Mucosa of rectum (tissue), 2 donors: Measurements from ENCODE around the gene SPAG4.

Source experiments
- H3K27ac ChIP-seq, 2 donors: one replicate each; pipeline ENCODE4 v1.7.0; 2013; ENCODE audit warnings: inconsistent platforms in 2 of 2, low read depth in 2 of 2, low read length in 2 of 2
- H3K27me3 ChIP-seq, 2 donors: one replicate each; pipeline ENCODE4 v1.7.0; 2013; ENCODE audit warnings: low read length in 2 of 2; ENCODE audit not compliant: control insufficient read depth in 2 of 2, insufficient read depth in 2 of 2
- H3K36me3 ChIP-seq, 2 donors: one replicate each; pipeline ENCODE4 v1.7.0; 2013; ENCODE audit warnings: low read length in 2 of 2; ENCODE audit not compliant: control insufficient read depth in 2 of 2, insufficient read depth in 2 of 2
- H3K4me1 ChIP-seq, 2 donors: one replicate each; pipeline ENCODE4 v1.7.0; 2013; ENCODE audit warnings: low read length in 2 of 2, mild to moderate bottlenecking in 1 of 2; ENCODE audit not compliant: control insufficient read depth in 2 of 2, insufficient read depth in 2 of 2
- H3K4me3 ChIP-seq, 2 donors: one replicate each; pipeline ENCODE4 v1.7.0; 2013; ENCODE audit warnings: low read length in 2 of 2
- H3K9ac ChIP-seq, 2 donors: one replicate each; pipeline ENCODE4 v1.7.0; 2013; ENCODE audit warnings: low read length in 2 of 2, low read depth in 1 of 2, mild to moderate bottlenecking in 1 of 2
- H3K9me3 ChIP-seq, 2 donors: one replicate each; pipeline ENCODE4 v1.7.0; 2013; ENCODE audit warnings: low read length in 2 of 2; ENCODE audit not compliant: control insufficient read depth in 2 of 2
- donor health status: healthy.
- donor health status: Normal muscosa, but diverticular disease.

The SPAG4 gene

GRCh38 chr20:35653893-35654292, 38.3 kb downstream of the SPAG4 start:
- H3K27me3 ChIP-seq, result no peaks in the 10 kb centered on the region
- peaks cover 26 to 33% of the 10 kb centered on the region in 2 donors for H3K36me3 ChIP-seq
- H3K9me3 ChIP-seq, result no peaks in the 10 kb centered on the region

DNA sequence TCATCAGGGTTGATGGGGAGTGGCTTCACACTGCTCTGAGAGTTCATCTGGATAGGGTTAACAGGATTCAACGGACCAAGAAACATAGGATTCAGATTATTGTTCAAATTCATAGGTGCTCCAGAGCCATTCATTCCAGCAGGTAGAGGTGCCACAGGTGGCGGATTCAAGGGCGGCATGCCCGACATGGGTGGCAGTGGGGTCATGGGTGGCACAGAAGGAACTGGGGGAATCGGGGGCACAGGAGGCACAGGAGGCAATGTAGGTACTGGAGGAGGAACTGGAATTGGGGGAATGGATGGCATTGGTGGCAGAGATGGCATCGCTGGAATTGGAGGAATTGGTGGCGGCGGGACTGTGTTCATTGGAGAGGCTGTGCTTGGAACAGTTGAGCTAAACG, 38.8 kb downstream of the SPAG4 start:
- H3K4me1 ChIP-seq, result peaks cover 0 to 2% of the 10 kb centered on the region in 2 donors
- no peaks in the 10 kb centered on the region for H3K27me3 ChIP-seq
- peaks cover 26 to 31% of the 10 kb centered on the region in 2 donors for H3K36me3 ChIP-seq
- no peaks in the 10 kb centered on the region for H3K9me3 ChIP-seq
- H3K9ac ChIP-seq, result no peak overlapping the region
- no peak overlapping the region for H3K4me3 ChIP-seq
- H3K27ac ChIP-seq, result no peak overlapping the region

More at GRCh38 chr20:35653893-35654292, 38.3 kb downstream of the SPAG4 start:
- Histone ChIP-seq H3K4me3 (no peak overlapping the region), H3K27ac (no peak overlapping the region), H3K9ac (no peak overlapping the region), H3K4me1 (peaks cover 0 to 2% of the 10 kb centered on the region in 2 donors)

GRCh38 chr20:35657271-35657670, 41.6 kb downstream of the SPAG4 start:
- no peaks in the 10 kb centered on the region for H3K9me3 ChIP-seq
- H3K4me1 ChIP-seq, result peaks cover 9% of the 10 kb centered on the region in 2 donors
- H3K27me3 ChIP-seq, result no peaks in the 10 kb centered on the region
- H3K27ac ChIP-seq, result no peak overlapping the region
- no peak overlapping the region for H3K4me3 ChIP-seq
- H3K36me3 ChIP-seq, result peaks cover 26 to 29% of the 10 kb centered on the region in 2 donors
- H3K9ac ChIP-seq, result no peak overlapping the region

- Histone ChIP-seq H3K36me3 (peaks cover under 1% of the 10 kb centered on the region in 2 donors), H3K27ac (no peak overlapping the region), H3K4me1 (peaks cover 19 to 26% of the 10 kb centered on the region in 2 donors), H3K9me3 (no peaks in the 10 kb centered on the region), H3K9ac (no peak overlapping the region), H3K4me3 (no peak overlapping the region), H3K27me3 (no peaks in the 10 kb centered on the region)
Observed at GRCh38 chr20:35660122-35660937, 44.7 kb downstream of the SPAG4 start.

- Histone ChIP-seq H3K36me3 (no peaks in the 10 kb centered on the region), H3K9ac (no peak overlapping the region), H3K4me1 (peaks cover 19 to 26% of the 10 kb centered on the region in 2 donors), H3K4me3 (no peak overlapping the region), H3K27ac (no peak overlapping the region), H3K27me3 (no peaks in the 10 kb centered on the region), H3K9me3 (no peaks in the 10 kb centered on the region)
Observed at GRCh38 chr20:35661053-35661452, 45.4 kb downstream of the SPAG4 start.

- no peak overlapping the region for H3K27ac ChIP-seq
- H3K4me1 ChIP-seq, result peaks cover 17 to 26% of the 10 kb centered on the region in 2 donors
Observed at GRCh38 chr20:35661908-35662307, 46.3 kb downstream of the SPAG4 start.

GRCh38 chr20:35662551-35662950, 46.9 kb downstream of the SPAG4 start:
- no peaks in the 10 kb centered on the region for H3K27me3 ChIP-seq
- no peaks in the 10 kb centered on the region for H3K9me3 ChIP-seq
- H3K36me3 ChIP-seq, result no peaks in the 10 kb centered on the region
- H3K9ac ChIP-seq, result peak overlapping the region in 1 of 2 donors; percentile 35
- peaks cover 17 to 26% of the 10 kb centered on the region in 2 donors for H3K4me1 ChIP-seq
- H3K4me3 ChIP-seq, result peak overlapping the region in 1 of 2 donors; percentile 98
- no peak overlapping the region for H3K27ac ChIP-seq

More at GRCh38 chr20:35661908-35662307, 46.3 kb downstream of the SPAG4 start:
- Histone ChIP-seq H3K27me3 (no peaks in the 10 kb centered on the region), H3K4me3 (no peak overlapping the region), H3K9ac (no peak overlapping the region), H3K9me3 (no peaks in the 10 kb centered on the region), H3K36me3 (no peaks in the 10 kb centered on the region)

DNA sequence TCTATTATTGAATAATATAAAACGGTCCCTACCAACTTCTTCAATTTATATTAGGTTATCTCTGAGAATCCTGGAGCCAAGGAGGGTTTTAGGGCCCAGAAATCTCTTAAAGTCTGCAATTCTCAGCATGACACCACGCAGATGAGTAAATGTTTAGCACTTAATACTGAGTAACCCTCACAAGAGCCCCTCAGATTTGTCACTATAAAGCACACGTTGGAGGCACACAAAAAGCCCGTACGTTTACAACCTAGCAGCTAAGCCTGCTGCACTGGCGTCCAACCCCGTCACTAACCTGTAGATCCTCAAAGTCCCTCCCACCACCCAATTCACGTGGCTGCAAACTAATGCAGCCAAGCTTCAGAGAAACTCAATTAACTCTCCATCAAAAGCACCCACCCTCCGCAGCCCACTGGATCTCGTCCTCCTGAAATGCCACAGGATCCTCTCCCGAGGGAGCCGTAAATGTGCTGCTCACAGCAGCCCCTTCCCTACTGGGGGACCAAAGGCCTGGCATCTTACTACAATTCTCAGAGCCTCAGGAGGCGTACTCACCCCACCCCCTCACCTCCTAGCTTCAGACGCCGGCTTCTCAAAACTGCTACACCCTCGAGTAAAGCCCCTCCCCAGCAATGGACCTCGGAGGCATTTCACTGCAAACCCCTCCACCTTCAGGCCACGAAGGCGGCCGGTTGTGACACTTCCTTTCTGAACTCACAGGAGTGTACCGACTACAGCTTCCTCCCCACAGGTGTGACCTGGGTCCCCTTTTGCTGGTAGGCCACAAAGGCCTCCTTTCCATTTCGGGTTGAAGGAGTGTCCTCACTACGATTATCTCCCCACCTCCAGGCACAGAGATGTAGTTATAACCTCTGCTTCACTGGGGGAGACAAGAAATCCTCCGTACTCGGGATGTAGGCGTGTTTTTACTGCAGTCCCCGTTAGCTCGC, 48.2 kb downstream of the SPAG4 start:
- no peaks in the 10 kb centered on the region for H3K27me3 ChIP-seq
- no peaks in the 10 kb centered on the region for H3K9me3 ChIP-seq
- peaks cover 0 to 2% of the 10 kb centered on the region in 2 donors for H3K36me3 ChIP-seq
- peak overlapping the region; percentile 95 to 98 for H3K27ac ChIP-seq
- peak overlapping the region; percentile 89 to 99 for H3K9ac ChIP-seq
- peak overlapping the region; percentile 86 to 98 for H3K4me3 ChIP-seq
- peaks cover 17 to 26% of the 10 kb centered on the region in 2 donors for H3K4me1 ChIP-seq

GRCh38 chr20:35664466-35665206, 49.0 kb downstream of the SPAG4 start, which contains the start of the genes CPNE1 and RBM12:
Gene CPNE1, minus strand, starts transcription at chr20:35664900. Its CDS starts 31,977 bp downstream, at chr20:35632923.
Gene RBM12, minus strand, starts transcription at chr20:35664900. Its CDS starts 9,578 bp downstream, at chr20:35655322.
- Histone ChIP-seq H3K36me3 (peaks cover 5 to 11% of the 10 kb centered on the region in 2 donors), H3K4me3 (peak within 1 kb of the TSS; percentile 86 to 98), H3K4me1 (peaks cover 17 to 26% of the 10 kb centered on the region in 2 donors), H3K9ac (peak within 1 kb of the TSS; percentile 89 to 99), H3K9me3 (no peaks in the 10 kb centered on the region), H3K27ac (peak within 1 kb of the TSS; percentile 95 to 98), H3K27me3 (no peaks in the 10 kb centered on the region)
